Gastrocnemius medialis (tissue), 4 donors: ENCODE results near the gene MC2R. TPM values are rescaled to one million over a fixed set of nuclear protein-coding genes. Genes with fewer than 3 reads are reported as not detected.

Experiments
- ATAC-seq, 2 donors: fragments of 150-250 bp; one replicate each; pipeline ENCODE4 v1.9.1; 2016
- DNase-seq, 2 donors: peaks; one replicate each; pipeline ENCODE4 v3.0.0-alpha.2; 2019
- H3K27ac ChIP-seq, 4 donors: fragments of 200-600 bp; sonication (generic); 1 replicate in 1 of 4; 2 replicates in 3 of 4; pipeline ENCODE4 v1.5.1; 2016 to 2018; ENCODE audit warnings: mild to moderate bottlenecking in 2 of 4, moderate library complexity in 1 of 4
- H3K27me3 ChIP-seq, 3 donors: fragments of 200-600 bp; sonication (generic) in 2 of 3; 1 replicate in 1 of 3; 2 replicates in 2 of 3; pipeline versions ENCODE4 v1.5.1 to v1.6.0; 2016 to 2019; ENCODE audit warnings: mild to moderate bottlenecking in 1 of 3, moderate library complexity in 1 of 3
- H3K36me3 ChIP-seq, 2 donors: fragments of 200-600 bp; sonication (generic) in 1 of 2; one replicate each; pipeline ENCODE4 v1.5.1; 2017 to 2018
- H3K4me1 ChIP-seq, 2 donors: fragments of 200-600 bp; sonication (generic) in 1 of 2; one replicate each; pipeline ENCODE4 v1.5.1; 2016 to 2017; ENCODE audit warnings: mild to moderate bottlenecking in 2 of 2
- H3K4me3 ChIP-seq, 4 donors: fragments of 200-600 bp; sonication (generic) in 3 of 4; 1 replicate in 1 of 4; 2 replicates in 3 of 4; pipeline ENCODE4 v1.5.1; 2016 to 2019; ENCODE audit warnings: mild to moderate bottlenecking in 2 of 4
- H3K9me3 ChIP-seq, 3 donors: fragments of 200-600 bp; sonication (generic) in 2 of 3; 1 replicate in 1 of 3; 2 replicates in 2 of 3; pipeline ENCODE4 v1.5.1; 2016 to 2019
- CTCF ChIP-seq, 5 experiments: fragments of 450-650 bp in 3 of 5; fragments of 200-600 bp in 2 of 5; sonication (generic) in 2 of 5; IDR thresholded peaks in 4 of 5; conservative IDR thresholded peaks in 1 of 5; 1 replicate in 4 of 5; 2 replicates in 1 of 5; pipeline ENCODE4 v1.5.1; 2016 to 2019; ENCODE audit warnings: antibody characterized with exemption in 5 of 5, mild to moderate bottlenecking in 3 of 5, moderate library complexity in 3 of 5
- POLR2A ChIP-seq, 2 donors: fragments of 450-650 bp; IDR thresholded peaks; one replicate each; pipeline ENCODE4 v1.6.1; 2017; ENCODE audit warnings: antibody characterized with exemption in 2 of 2, mild to moderate bottlenecking in 2 of 2, moderate library complexity in 2 of 2
- in situ Hi-C, 4 donors: fragments of 200-750 bp; cut with MboI; loops; one replicate each; pipeline versions ENCODE4 v1.15.0 to v1.8.0; 2017; ENCODE audit warnings: low sequenced_read_pairs in 4 of 4
- intact Hi-C: fragments of 100-400 bp; cut with DNase I; formaldehyde crosslinking; loops from one replicate; pipeline ENCODE4 v1.15.1; 2023; ENCODE audit warnings: low total_unique reads
- total RNA-seq, 4 donors: library from RNA; depleted of rRNA; stranded (reverse); fragments of >200 nt; gene quantifications; one replicate each; pipeline versions ENCODE4 v1.1.0 to v1.2.3, GENCODE V29; 2016

MC2R gene
- total RNA-seq, 4 donors from 2014 or later, result not detected

GRCh38 chr18:13834496-13835015 lies 80.8 kb downstream of the MC2R start:
- intact Hi-C loops, result no loop called here

More at GRCh38 chr18:13834496-13835015, 80.8 kb downstream of the MC2R start:
- Histone ChIP-seq H3K36me3 (no peaks in the 10 kb centered on the region), H3K27me3 (peaks cover 4 to 11% (median 11%) of the 10 kb centered on the region in 3 donors), H3K4me1 (no peaks in the 10 kb centered on the region), H3K4me3 (no peak overlapping the region), H3K9me3 (no peaks in the 10 kb centered on the region), H3K27ac (no peak overlapping the region)
- TF ChIP-seq CTCF (IDR thresholded peaks at IDR 0.05 in 4 of 5, conservative IDR thresholded peaks at IDR 0.05 in 1 of 5) (no peak), POLR2A (IDR thresholded peaks at IDR 0.05) (no peak)
- DNase-seq, result no peak
- ATAC-seq, result no peak
- in situ Hi-C loops, result loop anchor here in 1 of 4 donors (25.0 kb wide), 1 partner anchor 553 kb away; no protein-coding TSS in a partner anchor

Other genes with a start within 250 kb of the MC2R start
- 10 to 100 TPM in 3 of 4 donors, 1 to 10 TPM in 1; 7.8 to 23.1 (median 16.3) TPM for gene FAM210A, start 189.0 kb downstream of the MC2R start, total RNA-seq
- 10 to 100 TPM; 12.9 to 24.1 (median 18.6) TPM for gene RNMT, start 188.9 kb downstream of the MC2R start, total RNA-seq
- gene MC5R, start 91.4 kb downstream of the MC2R start, total RNA-seq, result not detected
- 1 to 10 TPM in 3 of 4 donors, under 1 TPM in 1; 0.73 to 2.3 (median 2.0) TPM for gene ZNF519, start 216.9 kb upstream of the MC2R start, total RNA-seq